CD14-positive monocyte (primary cell): Measurements from ENCODE around the gene ZBTB47. TPM values are rescaled to one million over a fixed set of nuclear protein-coding genes. Genes with fewer than 3 reads are reported as not detected.

ENCODE experiments used
- DNase-seq, 3 donors: peaks; one replicate each; pipeline ENCODE4 v3.0.0-alpha.2; 2011 to 2022
- H2AFZ ChIP-seq: 2 replicates; pipeline ENCODE4 v1.6.0; 2012; ENCODE audit warnings: mild to moderate bottlenecking, low read depth, low read length, inconsistent platforms; ENCODE audit not compliant: insufficient read depth, poor library complexity, severe bottlenecking
- H3K27ac ChIP-seq, 2 donors: 1 replicate in 1 of 2; 2 replicates in 1 of 2; pipeline ENCODE4 v1.5.1; 2012 to 2013; ENCODE audit warnings: low read length in 2 of 2, control low read depth in 1 of 2, inconsistent platforms in 1 of 2, low read depth in 1 of 2, mild to moderate bottlenecking in 1 of 2
- H3K27me3 ChIP-seq, 2 donors: one replicate each; pipeline versions ENCODE4 v1.6.0 to v1.6.1; 2011 to 2013; ENCODE audit warnings: low read length in 2 of 2; ENCODE audit not compliant: control insufficient read depth in 2 of 2, insufficient read depth in 2 of 2
- H3K36me3 ChIP-seq, 2 donors: replicated peaks in 1 of 2; 1 replicate in 1 of 2; 2 replicates in 1 of 2; pipeline versions ENCODE4 v1.5.1 to v1.6.1; 2012 to 2013; ENCODE audit warnings: low read length in 2 of 2, control low read depth in 1 of 2, inconsistent platforms in 1 of 2, mild to moderate bottlenecking in 1 of 2; ENCODE audit not compliant: insufficient read depth in 2 of 2, control insufficient read depth in 1 of 2
- H3K4me1 ChIP-seq, 2 donors: 1 replicate in 1 of 2; 2 replicates in 1 of 2; pipeline versions ENCODE4 v1.5.1 to v1.6.1; 2012 to 2013; ENCODE audit warnings: low read length in 2 of 2, control low read depth in 1 of 2, inconsistent platforms in 1 of 2, mild to moderate bottlenecking in 1 of 2, moderate library complexity in 1 of 2; ENCODE audit not compliant: insufficient read depth in 2 of 2, control insufficient read depth in 1 of 2
- H3K4me2 ChIP-seq: replicated peaks from 2 replicates; pipeline ENCODE3; 2012; ENCODE audit warnings: low read length, moderate library complexity, mild to moderate bottlenecking; ENCODE audit not compliant: poor library complexity, severe bottlenecking; ENCODE audit errors: extremely low read depth
- H3K4me3 ChIP-seq, 3 experiments: fragments of 200-600 bp in 1 of 3; sonication (generic) in 1 of 3; replicated peaks in 1 of 3; 1 replicate in 2 of 3; 2 replicates in 1 of 3; pipeline ENCODE4 v1.5.1; 2011 to 2013; ENCODE audit warnings: low read length in 3 of 3, mild to moderate bottlenecking in 3 of 3, control low read depth in 2 of 3, low read depth in 2 of 3, inconsistent platforms in 1 of 3, moderate library complexity in 1 of 3
- H3K79me2 ChIP-seq: 2 replicates; pipeline ENCODE4 v1.6.0; 2012; ENCODE audit warnings: mild to moderate bottlenecking, control low read depth, inconsistent platforms, low read length, moderate library complexity; ENCODE audit not compliant: insufficient read depth
- H3K9ac ChIP-seq: 2 replicates; pipeline ENCODE4 v1.6.0; 2017; ENCODE audit warnings: low read length, mild to moderate bottlenecking; ENCODE audit not compliant: insufficient read depth, poor library complexity, severe bottlenecking
- H3K9me3 ChIP-seq, 2 donors: replicated peaks in 1 of 2; 1 replicate in 1 of 2; 2 replicates in 1 of 2; pipeline versions ENCODE4 v1.5.1 to v1.6.1; 2012 to 2013; ENCODE audit warnings: low read length in 2 of 2, control low read depth in 1 of 2; ENCODE audit not compliant: control insufficient read depth in 1 of 2, insufficient read depth in 1 of 2
- H4K20me1 ChIP-seq: 2 replicates; pipeline ENCODE4 v1.6.0; 2012; ENCODE audit warnings: mild to moderate bottlenecking, low read length, control low read depth, moderate library complexity; ENCODE audit not compliant: insufficient read depth
- H3K27ac Mint-ChIP-seq, 7 donors: one replicate each; pipeline ENCODE4 v1.8.0; 2020; ENCODE audit warnings: mild to moderate bottlenecking in 7 of 7, mixed read lengths in 7 of 7, moderate library complexity in 6 of 7, inconsistent platforms in 2 of 7
- H3K27me3 Mint-ChIP-seq, 3 donors: one replicate each; pipeline ENCODE4 v1.8.0; 2021 to 2022; ENCODE audit warnings: low read depth in 3 of 3, mild to moderate bottlenecking in 3 of 3, mixed read lengths in 3 of 3, moderate library complexity in 3 of 3, inconsistent platforms in 1 of 3
- H3K36me3 Mint-ChIP-seq, 2 donors: one replicate each; pipeline ENCODE4 v1.8.0; 2020; ENCODE audit warnings: mixed read lengths in 2 of 2, inconsistent platforms in 1 of 2, mild to moderate bottlenecking in 1 of 2
- H3K4me1 Mint-ChIP-seq: one replicate; pipeline ENCODE4 v1.8.0; 2020; ENCODE audit warnings: mild to moderate bottlenecking, mixed read lengths
- H3K4me3 Mint-ChIP-seq, 2 donors: one replicate each; pipeline ENCODE4 v1.8.0; 2020; ENCODE audit warnings: mild to moderate bottlenecking in 2 of 2, mixed read lengths in 2 of 2, moderate library complexity in 1 of 2
- H3K9me3 Mint-ChIP-seq, 7 donors: one replicate each; pipeline ENCODE4 v1.8.0; 2020 to 2022; ENCODE audit warnings: mixed read lengths in 7 of 7, mild to moderate bottlenecking in 6 of 7, moderate library complexity in 6 of 7, inconsistent platforms in 2 of 7
- CTCF ChIP-seq: fragments of 200-600 bp; IDR thresholded peaks from one replicate; pipeline ENCODE4 v1.8.0; 2022; ENCODE audit warnings: antibody characterized with exemption, mild to moderate bottlenecking
- WGBS: methylation state at CpG from one replicate; pipeline ENCODE4 v1.1.5; 2013; ENCODE audit warnings: missing lambda C conversion rate; ENCODE audit not compliant: insufficient coverage; 5-methylcytosine and 5-hydroxymethylcytosine counted together
- intact Hi-C, 2 donors: fragments of 100-400 bp; cut with micrococcal nuclease; formaldehyde crosslinking; loops; one replicate each; pipeline versions ENCODE4 v1.15.0 to v1.15.1; 2023
- polyA plus RNA-seq, 3 donors: library from polyadenylated mRNA; depleted of rRNA in 1 of 3; unstranded in 2 of 3; stranded (reverse) in 1 of 3; fragments of 300-500 nt in 2 of 3; fragments of >200 nt in 1 of 3; fragmentation: Illumina TruSeq in 2 of 3; gene quantifications; 1 replicate in 2 of 3; 2 replicates in 1 of 3; pipeline ENCODE4 v1.2.3, GENCODE V29; 2012 to 2021

Gene ZBTB47
- polyA plus RNA-seq, 3 donors: 0.35 to 9.8 (median 0.41) TPM

DNA sequence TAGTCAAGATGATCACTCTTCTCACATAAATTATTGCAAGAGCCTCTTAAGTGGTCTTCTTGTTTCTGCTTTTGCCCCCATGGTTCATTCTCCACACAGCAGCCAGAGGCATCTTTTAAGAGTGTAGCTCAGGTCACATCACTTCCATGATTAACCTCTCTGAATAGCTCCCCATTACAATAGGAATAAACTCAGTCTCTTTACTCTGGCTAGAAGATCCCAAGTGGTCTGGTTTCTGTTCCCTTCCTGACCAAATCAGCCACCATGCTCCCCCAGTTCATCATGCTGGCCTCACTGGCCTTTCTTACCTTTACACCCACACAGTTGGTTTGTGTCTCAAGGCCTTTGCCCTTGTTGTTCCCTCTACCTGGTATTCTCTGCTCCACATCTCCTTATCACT is 40.9 kb downstream of the ZBTB47 start:
- no peak overlapping the region for H3K9ac ChIP-seq
- no peaks in the 10 kb centered on the region for H3K27me3 ChIP-seq
- no peaks in the 10 kb centered on the region for H3K36me3 Mint-ChIP-seq
- intact Hi-C loops: no loop called here
- peaks cover 2% of the 10 kb centered on the region for H3K4me1 Mint-ChIP-seq
- no peak overlapping the region for H3K4me2 ChIP-seq
- no peak for TF ChIP-seq CTCF
- no peak overlapping the region for H2AFZ ChIP-seq
- no peaks in the 10 kb centered on the region for H3K9me3 ChIP-seq
- no peaks in the 10 kb centered on the region for H3K79me2 ChIP-seq
- no peaks in the 10 kb centered on the region for H3K36me3 ChIP-seq
- H4K20me1 ChIP-seq: no peaks in the 10 kb centered on the region
- no peaks in the 10 kb centered on the region for H3K4me1 ChIP-seq
- no peak overlapping the region for H3K27ac Mint-ChIP-seq
- no peak overlapping the region for H3K4me3 ChIP-seq
- H3K27me3 Mint-ChIP-seq: peaks cover 6 to 20% (median 7%) of the 10 kb centered on the region in 3 donors
- no peaks in the 10 kb centered on the region for H3K9me3 Mint-ChIP-seq
- no peak for DNase-seq
- no peak overlapping the region for H3K27ac ChIP-seq
- H3K4me3 Mint-ChIP-seq: no peak overlapping the region

DNA sequence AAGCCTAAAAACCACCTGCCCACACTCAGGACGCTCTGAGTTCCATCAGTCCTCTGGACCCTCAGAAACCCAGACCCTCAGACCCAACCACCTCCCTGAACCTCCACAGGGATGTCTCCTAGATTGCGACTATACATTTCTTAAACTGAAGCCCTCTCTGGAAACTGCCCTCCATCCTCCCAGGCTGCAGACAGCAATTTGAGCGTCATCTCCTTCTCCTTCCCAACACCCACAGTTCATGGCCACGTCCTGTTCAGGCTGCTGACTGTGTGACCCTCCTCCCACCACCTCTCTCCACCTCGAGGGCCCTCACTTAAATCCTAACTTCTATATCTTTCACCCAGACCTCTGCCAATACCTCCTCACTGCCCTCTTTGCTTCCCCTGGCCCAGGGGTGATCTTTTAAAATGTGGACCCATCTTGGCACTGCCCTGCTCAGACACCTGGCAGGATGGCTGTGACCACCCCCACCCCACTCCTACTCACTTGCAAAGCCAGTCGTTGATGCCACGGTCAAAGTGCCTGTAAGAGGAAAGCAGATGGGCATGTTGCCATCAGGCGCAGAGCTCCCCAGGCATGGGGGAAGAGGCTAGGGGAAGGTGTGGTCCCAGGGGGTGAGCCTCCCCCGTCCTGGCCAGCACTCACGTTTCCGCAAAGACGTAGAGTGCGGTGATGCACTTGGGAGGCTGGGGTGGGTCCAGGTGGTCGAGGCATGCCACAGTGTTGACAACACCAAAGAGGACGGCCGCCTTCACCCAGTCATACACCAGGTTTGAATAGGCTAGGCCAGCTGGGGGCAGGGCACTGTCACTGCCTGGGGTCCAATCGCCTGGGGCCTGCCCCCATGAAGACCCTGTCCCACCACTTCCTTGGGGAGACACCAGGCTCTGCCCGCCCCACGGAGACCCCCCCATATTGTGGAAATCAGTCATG is 43.1 kb downstream of the ZBTB47 start:
- H3K9me3 ChIP-seq: no peaks in the 10 kb centered on the region
- H3K36me3 ChIP-seq: no peaks in the 10 kb centered on the region
- H3K36me3 Mint-ChIP-seq: no peaks in the 10 kb centered on the region
- H4K20me1 ChIP-seq: no peaks in the 10 kb centered on the region
- no peaks in the 10 kb centered on the region for H3K27me3 ChIP-seq
- H3K9ac ChIP-seq: no peak overlapping the region
- intact Hi-C loops: no loop called here
- H3K79me2 ChIP-seq: no peaks in the 10 kb centered on the region
- H3K9me3 Mint-ChIP-seq: no peaks in the 10 kb centered on the region
- DNase-seq: no peak
- no peak overlapping the region for H3K27ac ChIP-seq
- WGBS: 82% methylated on average over 13 of the region's 19 CpGs
- H3K4me1 Mint-ChIP-seq: peaks cover 3% of the 10 kb centered on the region
- no peak for TF ChIP-seq CTCF
- no peak overlapping the region for H3K27ac Mint-ChIP-seq
- no peak overlapping the region for H2AFZ ChIP-seq
- peaks cover 4 to 15% (median 7%) of the 10 kb centered on the region in 3 donors for H3K27me3 Mint-ChIP-seq
- H3K4me2 ChIP-seq: no peak overlapping the region
- H3K4me3 Mint-ChIP-seq: no peak overlapping the region
- no peak overlapping the region for H3K4me3 ChIP-seq
- H3K4me1 ChIP-seq: no peaks in the 10 kb centered on the region
